WTC11 (cell line): ENCODE data around the gene GORAB. TPM values are rescaled to one million over a fixed set of nuclear protein-coding genes. Genes with fewer than 3 reads are reported as not detected.
A peak's percentile ranks its signal among the peaks of the same experiment; 100 is the strongest.

Source experiments
- ATAC-seq: fragments of 200-7000 bp; cut with Tn5 transposase; 2 replicates; pipeline ENCODE4 v1.10.0; 2021; ENCODE audit warnings: mild to moderate bottlenecking, moderate library complexity
- CTCF ChIA-PET: fragments of 300-600 bp; sonication (Branson Sonifier 250); formaldehyde crosslinking; loops from one replicate; lab custom pipeline; 2021; ENCODE audit warnings: antibody characterized with exemption; lab: Charles Lee
- POLR2A ChIA-PET: fragments of 350-600 bp; sonication (Branson Sonifier 250); formaldehyde crosslinking; loops from one replicate; lab custom pipeline; 2021; ENCODE audit warnings: antibody characterized with exemption; lab: Charles Lee
- DNase-seq: peaks from one replicate; pipeline ENCODE4 v3.0.0; 2021; ENCODE audit warnings: low spot score
- H3K27ac Mint-ChIP-seq: 2 replicates; pipeline ENCODE4 v1.8.0; 2021; ENCODE audit warnings: mixed read lengths
- H3K27me3 Mint-ChIP-seq: 2 replicates; pipeline ENCODE4 v1.8.0; 2021; ENCODE audit warnings: low read depth, mild to moderate bottlenecking, moderate library complexity, mixed read lengths
- H3K36me3 Mint-ChIP-seq: 2 replicates; pipeline ENCODE4 v1.8.0; 2021; ENCODE audit warnings: mixed read lengths
- H3K4me1 Mint-ChIP-seq: 2 replicates; pipeline ENCODE4 v1.8.0; 2022; ENCODE audit warnings: mixed read lengths
- H3K4me3 Mint-ChIP-seq: 2 replicates; pipeline ENCODE4 v1.8.0; 2021; ENCODE audit warnings: mild to moderate bottlenecking, moderate library complexity, mixed read lengths
- H3K9me3 Mint-ChIP-seq: 2 replicates; pipeline ENCODE4 v1.8.0; 2021; ENCODE audit warnings: mixed read lengths
- ATF2 ChIP-seq: sonication (generic); formaldehyde crosslinking; IDR thresholded peaks from 2 replicates; pipeline ENCODE4 v1.8.1; 2022; ENCODE audit warnings: low read depth, missing genetic modification reagents, borderline replicate concordance
- CREB1 ChIP-seq: sonication (generic); formaldehyde crosslinking; IDR thresholded peaks from 2 replicates; pipeline ENCODE4 v1.8.0; 2023; ENCODE audit warnings: mild to moderate bottlenecking, missing genetic modification reagents
- CTCF ChIP-seq: fragments of 200-600 bp; IDR thresholded peaks from 2 replicates; pipeline ENCODE4 v1.8.0; 2022; ENCODE audit warnings: antibody characterized with exemption
- ETV6 ChIP-seq: sonication (generic); formaldehyde crosslinking; IDR thresholded peaks from 2 replicates; pipeline ENCODE4 v1.8.1; 2022; ENCODE audit warnings: mild to moderate bottlenecking, missing genetic modification reagents
- GRHL2 ChIP-seq: fragments of 250-450 bp; sonication (Bioruptor Pico); IDR thresholded peaks from 2 replicates; pipeline ENCODE4 v1.8.0; 2022; ENCODE audit warnings: mild to moderate bottlenecking, moderate library complexity; ENCODE audit not compliant: insufficient replicate concordance, severe bottlenecking
- NFE2L1 ChIP-seq: sonication (generic); formaldehyde crosslinking; IDR thresholded peaks from 2 replicates; pipeline ENCODE4 v1.8.1; 2023; ENCODE audit warnings: missing genetic modification reagents
- NFYB ChIP-seq: sonication (generic); formaldehyde crosslinking; conservative IDR thresholded peaks from 2 replicates; pipeline ENCODE4 v1.8.0; 2022; ENCODE audit warnings: low read depth, missing genetic modification reagents
- SMAD3 ChIP-seq: sonication (generic); formaldehyde crosslinking; IDR thresholded peaks from 2 replicates; pipeline ENCODE4 v1.8.0; 2022; ENCODE audit warnings: missing genetic modification reagents, mild to moderate bottlenecking, borderline replicate concordance
- SOX15 ChIP-seq: fragments of 250-450 bp; sonication (Bioruptor Pico); IDR thresholded peaks from 2 replicates; pipeline ENCODE4 v1.9.0; 2021; ENCODE audit warnings: mild to moderate bottlenecking
- TEAD4 ChIP-seq: sonication (generic); formaldehyde crosslinking; IDR thresholded peaks from 2 replicates; pipeline ENCODE4 v1.8.0; 2022; ENCODE audit warnings: mild to moderate bottlenecking, missing genetic modification reagents
- TP53 ChIP-seq: sonication (generic); formaldehyde crosslinking; IDR thresholded peaks from 2 replicates; pipeline ENCODE4 v1.8.1; 2023; ENCODE audit warnings: mild to moderate bottlenecking, missing genetic modification reagents
- ZNF121 ChIP-seq: sonication (generic); formaldehyde crosslinking; IDR thresholded peaks from 2 replicates; pipeline ENCODE4 v1.8.0; 2023; ENCODE audit warnings: missing genetic modification reagents
- ZNF219 ChIP-seq: sonication (generic); formaldehyde crosslinking; IDR thresholded peaks from 2 replicates; pipeline ENCODE4 v1.8.0; 2023; ENCODE audit warnings: missing genetic modification reagents, mild to moderate bottlenecking, borderline replicate concordance
- ZNF396 ChIP-seq: fragments of 250-450 bp; sonication (Bioruptor Pico); IDR thresholded peaks from 2 replicates; pipeline ENCODE4 v1.8.0; 2021; ENCODE audit warnings: mild to moderate bottlenecking, moderate library complexity, borderline replicate concordance
- ZNF416 ChIP-seq: fragments of 250-450 bp; sonication (Bioruptor Pico); IDR thresholded peaks from 2 replicates; pipeline ENCODE4 v1.9.0; 2021; ENCODE audit warnings: mild to moderate bottlenecking, inconsistent platforms
- ZNF423 ChIP-seq: fragments of 250-450 bp; sonication (Bioruptor Pico); IDR thresholded peaks from 2 replicates; pipeline ENCODE4 v2.1.2; 2022; ENCODE audit warnings: mild to moderate bottlenecking, moderate library complexity
- ZNF671 ChIP-seq: fragments of 250-450 bp; sonication (Bioruptor Pico); IDR thresholded peaks from 2 replicates; pipeline ENCODE4 v1.8.0; 2021; ENCODE audit warnings: mild to moderate bottlenecking
- total RNA-seq: library from RNA; stranded (reverse); gene quantifications from 3 replicates; pipeline ENCODE4 v1.2.3, GENCODE V29; 2021
- TF ChIP-seq, protein P1 (sequence below): fragments of 250-450 bp; sonication (Bioruptor Pico); IDR thresholded peaks from 2 replicates; pipeline ENCODE4 v1.8.0; 2021; ENCODE audit warnings: mild to moderate bottlenecking
- TF ChIP-seq, protein P2 (sequence below): sonication (generic); formaldehyde crosslinking; IDR thresholded peaks from 2 replicates; pipeline ENCODE4 v1.8.1; 2023; ENCODE audit warnings: mild to moderate bottlenecking, missing genetic modification reagents, moderate library complexity
- TF ChIP-seq, protein P3 (sequence below): sonication (generic); formaldehyde crosslinking; IDR thresholded peaks from 2 replicates; pipeline ENCODE4 v1.8.0; 2023; ENCODE audit warnings: missing genetic modification reagents, mild to moderate bottlenecking, borderline replicate concordance

GORAB gene
- total RNA-seq, 1 experiment from 2014 or later, result 9.1 TPM

GRCh38 chr1:170530972-170531757, 801 bp upstream of the GORAB start:
- no peak overlapping the region for H3K4me3 Mint-ChIP-seq
- no peaks in the 10 kb centered on the region for H3K9me3 Mint-ChIP-seq
- H3K27me3 Mint-ChIP-seq, result no peaks in the 10 kb centered on the region; the same call in 1 of the 2 replicates
- H3K36me3 Mint-ChIP-seq, result no peaks in the 10 kb centered on the region
- ChIA-PET POLR2A (interaction anchor here (0.6 to 1.2 kb wide), 5 partner anchors 26 to 436 kb away, joined by 3 to 6 read pairs (median 4); no protein-coding TSS in a partner anchor), CTCF (interaction anchor here (0.7 kb wide), 1 partner anchor 279 kb away, joined by 3 read pairs; no protein-coding TSS in a partner anchor)
- no peak overlapping the region for H3K27ac Mint-ChIP-seq
- no peaks in the 10 kb centered on the region for H3K4me1 Mint-ChIP-seq
- ATAC-seq (no peak), DNase-seq (peak; percentile 8)
- TF ChIP-seq TP53, result no peak
- no peak for TF ChIP-seq ATF2 (CRISPR knock-in tag)
- TF ChIP-seq ZNF423, result no peak
- no peak for TF ChIP-seq SOX15 (CRISPR knock-in tag)
- no peak for TF ChIP-seq ZNF396 (CRISPR knock-in tag)
- no peak for TF ChIP-seq ZNF671 (CRISPR knock-in tag)
- TF ChIP-seq GRHL2 (CRISPR knock-in tag), result no peak
- TF ChIP-seq ETV6, result no peak
- TF ChIP-seq, protein P1, sequence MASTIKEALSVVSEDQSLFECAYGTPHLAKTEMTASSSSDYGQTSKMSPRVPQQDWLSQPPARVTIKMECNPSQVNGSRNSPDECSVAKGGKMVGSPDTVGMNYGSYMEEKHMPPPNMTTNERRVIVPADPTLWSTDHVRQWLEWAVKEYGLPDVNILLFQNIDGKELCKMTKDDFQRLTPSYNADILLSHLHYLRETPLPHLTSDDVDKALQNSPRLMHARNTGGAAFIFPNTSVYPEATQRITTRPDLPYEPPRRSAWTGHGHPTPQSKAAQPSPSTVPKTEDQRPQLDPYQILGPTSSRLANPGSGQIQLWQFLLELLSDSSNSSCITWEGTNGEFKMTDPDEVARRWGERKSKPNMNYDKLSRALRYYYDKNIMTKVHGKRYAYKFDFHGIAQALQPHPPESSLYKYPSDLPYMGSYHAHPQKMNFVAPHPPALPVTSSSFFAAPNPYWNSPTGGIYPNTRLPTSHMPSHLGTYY (CRISPR knock-in tag), result no peak
- no peak for TF ChIP-seq ZNF219 (CRISPR knock-in tag)
- TF ChIP-seq ZNF121 (CRISPR knock-in tag), result no peak
- TF ChIP-seq, protein P2, sequence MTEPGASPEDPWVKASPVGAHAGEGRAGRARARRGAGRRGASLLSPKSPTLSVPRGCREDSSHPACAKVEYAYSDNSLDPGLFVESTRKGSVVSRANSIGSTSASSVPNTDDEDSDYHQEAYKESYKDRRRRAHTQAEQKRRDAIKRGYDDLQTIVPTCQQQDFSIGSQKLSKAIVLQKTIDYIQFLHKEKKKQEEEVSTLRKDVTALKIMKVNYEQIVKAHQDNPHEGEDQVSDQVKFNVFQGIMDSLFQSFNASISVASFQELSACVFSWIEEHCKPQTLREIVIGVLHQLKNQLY, result no peak
- no peak for TF ChIP-seq NFE2L1 (CRISPR knock-in tag)

- Mint-ChIP-seq H3K9me3 (no peaks in the 10 kb centered on the region), H3K27ac (no peak overlapping the region), H3K27me3 (no peaks in the 10 kb centered on the region; the same call in 1 of the 2 replicates), H3K4me1 (no peaks in the 10 kb centered on the region), H3K36me3 (0 out of 2 replicates have a peak, but pooled peaks cover 3% of the 10 kb centered on the region), H3K4me3 (no peak overlapping the region)
- ChIA-PET POLR2A (no interaction called here), CTCF (interaction anchor here (0.6 kb wide), 1 partner anchor 457 kb away, joined by 4 read pairs; no protein-coding TSS in a partner anchor)
- no peak for ATAC-seq
- TF ChIP-seq ZNF416, result no peak
- no peak for DNase-seq
These were observed 1.3 kb downstream of the GORAB start for GRCh38 chr1:170533298-170533697.

- ChIA-PET CTCF (no interaction called here), POLR2A (no interaction called here)
- Mint-ChIP-seq H3K4me1 (no peaks in the 10 kb centered on the region), H3K4me3 (no peak overlapping the region), H3K27ac (no peak overlapping the region), H3K27me3 (no peaks in the 10 kb centered on the region), H3K9me3 (no peaks in the 10 kb centered on the region), H3K36me3 (peaks cover 16% of the 10 kb centered on the region)
- no peak for TF ChIP-seq ETV6
- DNase-seq (no peak), ATAC-seq (no peak)
These were observed 2.7 kb downstream of the GORAB start for GRCh38 chr1:170534626-170535147.

GRCh38 chr1:170535418-170535817, 3.5 kb downstream of the GORAB start:
- Mint-ChIP-seq H3K27me3 (no peaks in the 10 kb centered on the region), H3K9me3 (no peaks in the 10 kb centered on the region), H3K4me3 (no peak overlapping the region), H3K4me1 (no peaks in the 10 kb centered on the region), H3K27ac (no peak overlapping the region), H3K36me3 (peaks cover 23% of the 10 kb centered on the region)
- ATAC-seq (no peak), DNase-seq (no peak)
- POLR2A ChIA-PET, result no interaction called here
- CTCF ChIA-PET, result no interaction called here
- TF ChIP-seq TEAD4 (CRISPR knock-in tag), result no peak
- no peak for TF ChIP-seq SMAD3 (CRISPR knock-in tag)
- TF ChIP-seq, protein P3, sequence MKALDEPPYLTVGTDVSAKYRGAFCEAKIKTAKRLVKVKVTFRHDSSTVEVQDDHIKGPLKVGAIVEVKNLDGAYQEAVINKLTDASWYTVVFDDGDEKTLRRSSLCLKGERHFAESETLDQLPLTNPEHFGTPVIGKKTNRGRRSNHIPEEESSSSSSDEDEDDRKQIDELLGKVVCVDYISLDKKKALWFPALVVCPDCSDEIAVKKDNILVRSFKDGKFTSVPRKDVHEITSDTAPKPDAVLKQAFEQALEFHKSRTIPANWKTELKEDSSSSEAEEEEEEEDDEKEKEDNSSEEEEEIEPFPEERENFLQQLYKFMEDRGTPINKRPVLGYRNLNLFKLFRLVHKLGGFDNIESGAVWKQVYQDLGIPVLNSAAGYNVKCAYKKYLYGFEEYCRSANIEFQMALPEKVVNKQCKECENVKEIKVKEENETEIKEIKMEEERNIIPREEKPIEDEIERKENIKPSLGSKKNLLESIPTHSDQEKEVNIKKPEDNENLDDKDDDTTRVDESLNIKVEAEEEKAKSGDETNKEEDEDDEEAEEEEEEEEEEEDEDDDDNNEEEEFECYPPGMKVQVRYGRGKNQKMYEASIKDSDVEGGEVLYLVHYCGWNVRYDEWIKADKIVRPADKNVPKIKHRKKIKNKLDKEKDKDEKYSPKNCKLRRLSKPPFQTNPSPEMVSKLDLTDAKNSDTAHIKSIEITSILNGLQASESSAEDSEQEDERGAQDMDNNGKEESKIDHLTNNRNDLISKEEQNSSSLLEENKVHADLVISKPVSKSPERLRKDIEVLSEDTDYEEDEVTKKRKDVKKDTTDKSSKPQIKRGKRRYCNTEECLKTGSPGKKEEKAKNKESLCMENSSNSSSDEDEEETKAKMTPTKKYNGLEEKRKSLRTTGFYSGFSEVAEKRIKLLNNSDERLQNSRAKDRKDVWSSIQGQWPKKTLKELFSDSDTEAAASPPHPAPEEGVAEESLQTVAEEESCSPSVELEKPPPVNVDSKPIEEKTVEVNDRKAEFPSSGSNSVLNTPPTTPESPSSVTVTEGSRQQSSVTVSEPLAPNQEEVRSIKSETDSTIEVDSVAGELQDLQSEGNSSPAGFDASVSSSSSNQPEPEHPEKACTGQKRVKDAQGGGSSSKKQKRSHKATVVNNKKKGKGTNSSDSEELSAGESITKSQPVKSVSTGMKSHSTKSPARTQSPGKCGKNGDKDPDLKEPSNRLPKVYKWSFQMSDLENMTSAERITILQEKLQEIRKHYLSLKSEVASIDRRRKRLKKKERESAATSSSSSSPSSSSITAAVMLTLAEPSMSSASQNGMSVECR (CRISPR knock-in tag), result no peak
- TF ChIP-seq CTCF, result no peak
- no peak for TF ChIP-seq CREB1
- TF ChIP-seq NFYB, result no peak
